Stimulated activated CD8-positive, alpha-beta memory T cell treated with anti-CD3 and anti-CD28 coated beads, Interleukin-12 subunit alpha, Interleukin-12 subunit beta, amount 100 ng/mL, for 1 hour (primary cell): ENCODE results near the gene GPC3.

Experiments used
- DNase-seq: peaks from one replicate; pipeline ENCODE4 v3.0.0-alpha.2; 2020; ENCODE audit warnings: low read depth

The GPC3 gene

GRCh38 chrX:133968109-133968508, 17.3 kb downstream of the GPC3 start:
- no peak for DNase-seq

- no peak for DNase-seq
These were observed 19.2 kb downstream of the GPC3 start for GRCh38 chrX:133966199-133966598.

GRCh38 chrX:133965321-133965720, 20.1 kb downstream of the GPC3 start:
- DNase-seq, result no peak

GRCh38 chrX:133961046-133961445, 24.3 kb downstream of the GPC3 start:
- no peak for DNase-seq

- no peak for DNase-seq
These were observed 25.4 kb downstream of the GPC3 start for GRCh38 chrX:133959972-133960371.

- DNase-seq, result no peak
These were observed 26.3 kb downstream of the GPC3 start for GRCh38 chrX:133958997-133959688.

GRCh38 chrX:133956570-133957340, 28.6 kb downstream of the GPC3 start:
- no peak for DNase-seq

- no peak for DNase-seq
These were observed 31.5 kb downstream of the GPC3 start for GRCh38 chrX:133953785-133954355.

- no peak for DNase-seq
These were observed 32.3 kb downstream of the GPC3 start for GRCh38 chrX:133953078-133953477.

- DNase-seq, result no peak
These were observed 34.3 kb downstream of the GPC3 start for GRCh38 chrX:133951098-133951497.

- DNase-seq, result no peak
These were observed 35.2 kb downstream of the GPC3 start for GRCh38 chrX:133950214-133950613.

- DNase-seq, result no peak
These were observed 36.5 kb downstream of the GPC3 start for GRCh38 chrX:133948895-133949294.

- DNase-seq, result no peak
These were observed 37.4 kb downstream of the GPC3 start for GRCh38 chrX:133947996-133948395.

GRCh38 chrX:133947022-133947421, 38.4 kb downstream of the GPC3 start:
- DNase-seq, result no peak

GRCh38 chrX:133943507-133943906, 41.9 kb downstream of the GPC3 start:
- DNase-seq, result no peak

- DNase-seq, result no peak
These were observed 45.6 kb downstream of the GPC3 start for GRCh38 chrX:133939655-133940302.

GRCh38 chrX:133938530-133938929, 46.9 kb downstream of the GPC3 start:
- no peak for DNase-seq

GRCh38 chrX:133937022-133937421, 48.4 kb downstream of the GPC3 start:
- DNase-seq, result no peak

GRCh38 chrX:133935076-133935475, 50.3 kb downstream of the GPC3 start:
- no peak for DNase-seq

- DNase-seq, result no peak
These were observed 52.1 kb downstream of the GPC3 start for GRCh38 chrX:133933316-133933715.

- DNase-seq, result no peak
These were observed 55.4 kb downstream of the GPC3 start for GRCh38 chrX:133929836-133930464.

- DNase-seq, result no peak
These were observed 57.0 kb downstream of the GPC3 start for GRCh38 chrX:133928365-133928764.
